ENCODE measurements around the gene KRTAP10-8.

- TF ChIP-seq CTCF (IDR thresholded peaks at IDR 0.05) = no peak
- no peak for TF ChIP-seq POLR2A (IDR thresholded peaks at IDR 0.05)
These were observed 13.8 kb upstream of the KRTAP10-8 start for GRCh38 chr21:44598061-44598460.
